ENCODE measurements around the gene NCKAP1. TPM values are rescaled to one million over a fixed set of nuclear protein-coding genes. Genes with fewer than 3 reads are reported as not detected.

The NCKAP1 gene
- total RNA-seq, 4 donors from 2014 or later: 185 to 345 (median 292) TPM

- Histone ChIP-seq H3K4me3 (no peak overlapping the region), H3K4me1 (no peaks in the 10 kb centered on the region), H3K27ac (no peak overlapping the region), H3K9me3 (no peaks in the 10 kb centered on the region), H3K27me3 (no peaks in the 10 kb centered on the region), H3K36me3 (peaks cover 0 to 86% of the 10 kb centered on the region in 2 donors)
- ATAC-seq: no peak
- no peak for TF ChIP-seq EP300 (IDR thresholded peaks at IDR 0.05)
Observed at GRCh38 chr2:182954789-182955188, 83.5 kb downstream of the NCKAP1 start.

- WGBS, 2 donors (ENCODE audit: low coverage in 1 of 2): 92 to 94% methylated on average over 6 of the region's 6 CpGs
- no peak for TF ChIP-seq POLR2AphosphoS5 (IDR thresholded peaks at IDR 0.05)
- TF ChIP-seq EP300 (IDR thresholded peaks at IDR 0.05): no peak
- TF ChIP-seq CTCF (IDR thresholded peaks at IDR 0.05): no peak
- TF ChIP-seq POLR2A (IDR thresholded peaks at IDR 0.05): no peak
- no peak overlapping the region for H3K27ac ChIP-seq
- no peak overlapping the region for H3K4me3 ChIP-seq
- H3K27me3 ChIP-seq: no peaks in the 10 kb centered on the region
- H3K9me3 ChIP-seq: no peaks in the 10 kb centered on the region
- H3K36me3 ChIP-seq: peaks cover 0 to 78% of the 10 kb centered on the region in 2 donors
- no peaks in the 10 kb centered on the region for H3K4me1 ChIP-seq
- ATAC-seq: no peak
Observed at GRCh38 chr2:182952741-182953450, 85.4 kb downstream of the NCKAP1 start.

DNA sequence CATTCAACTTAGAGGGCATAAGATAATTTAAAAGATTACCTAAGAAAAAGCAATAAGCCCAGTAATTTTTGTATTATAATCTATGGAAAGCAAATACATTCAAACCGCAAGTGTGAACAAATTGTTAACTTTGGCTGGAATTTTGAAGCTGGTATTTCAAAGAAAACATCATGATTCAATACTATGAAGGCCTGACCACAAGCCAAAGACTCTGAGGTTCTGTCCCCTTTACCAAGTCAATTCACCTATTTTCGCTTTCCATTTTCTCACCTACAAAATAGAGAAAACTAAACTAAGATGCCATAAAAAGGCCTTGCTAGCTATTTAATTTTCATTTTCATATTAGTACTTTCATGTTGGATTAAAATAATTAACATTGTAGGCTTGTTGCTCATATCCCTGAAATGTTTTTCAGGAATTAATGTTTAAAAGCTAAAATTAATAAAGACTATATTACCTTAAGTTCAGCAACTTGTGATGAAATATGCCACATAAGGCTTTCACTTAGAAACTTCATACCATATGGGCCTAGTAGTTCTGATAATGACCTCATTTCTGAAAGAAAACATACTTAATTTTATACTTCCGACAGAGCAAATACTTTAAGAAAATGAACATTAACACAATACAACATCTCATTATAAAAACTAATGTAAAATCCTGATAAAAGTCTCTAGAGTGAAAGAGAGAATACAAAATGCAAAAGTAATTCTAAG lies 86.2 kb downstream of the NCKAP1 start:
- ATAC-seq: no peak
- 79 to 94% methylated on average over 3 of the region's 3 CpGs for WGBS, 2 donors (ENCODE audit: low coverage in 1 of 2)
- no peaks in the 10 kb centered on the region for H3K9me3 ChIP-seq
- H3K4me1 ChIP-seq: peaks cover 0 to 5% (median 0%) of the 10 kb centered on the region in 3 donors
- H3K27ac ChIP-seq: no peak overlapping the region
- H3K4me3 ChIP-seq: no peak overlapping the region
- no peaks in the 10 kb centered on the region for H3K27me3 ChIP-seq
- TF ChIP-seq EP300 (IDR thresholded peaks at IDR 0.05): no peak
- no peak for TF ChIP-seq POLR2A (IDR thresholded peaks at IDR 0.05)
- TF ChIP-seq CTCF (IDR thresholded peaks at IDR 0.05): no peak
- no peak for TF ChIP-seq POLR2AphosphoS5 (IDR thresholded peaks at IDR 0.05)
- peaks cover 0 to 74% of the 10 kb centered on the region in 2 donors for H3K36me3 ChIP-seq

GRCh38 chr2:182950546-182950945 lies 87.7 kb downstream of the NCKAP1 start:
- no peak for ATAC-seq
- H3K4me3 ChIP-seq: no peak overlapping the region
- H3K36me3 ChIP-seq: peaks cover 0 to 71% of the 10 kb centered on the region in 2 donors
- 100% methylated on average over 2 to 3 of the region's 3 CpGs for WGBS, 2 donors (ENCODE audit: low coverage in 1 of 2)
- TF ChIP-seq EP300 (IDR thresholded peaks at IDR 0.05): no peak
- TF ChIP-seq POLR2AphosphoS5 (IDR thresholded peaks at IDR 0.05): no peak
- TF ChIP-seq CTCF (IDR thresholded peaks at IDR 0.05): no peak
- no peak for TF ChIP-seq POLR2A (IDR thresholded peaks at IDR 0.05)
- no peaks in the 10 kb centered on the region for H3K27me3 ChIP-seq
- no peak overlapping the region for H3K27ac ChIP-seq
- no peaks in the 10 kb centered on the region for H3K9me3 ChIP-seq
- peaks cover 0 to 12% (median 0%) of the 10 kb centered on the region in 3 donors for H3K4me1 ChIP-seq

GRCh38 chr2:182949572-182950189 lies 88.6 kb downstream of the NCKAP1 start:
- ATAC-seq: no peak
- no peak overlapping the region for H3K4me3 ChIP-seq
- TF ChIP-seq CTCF (IDR thresholded peaks at IDR 0.05) (no peak), EP300 (IDR thresholded peaks at IDR 0.05) (no peak), POLR2AphosphoS5 (IDR thresholded peaks at IDR 0.05) (no peak), POLR2A (IDR thresholded peaks at IDR 0.05) (no peak)

More at GRCh38 chr2:182949572-182950189, 88.6 kb downstream of the NCKAP1 start:
- no peak overlapping the region for H3K27ac ChIP-seq
- peaks cover 0 to 12% (median 0%) of the 10 kb centered on the region in 3 donors for H3K4me1 ChIP-seq
- no peaks in the 10 kb centered on the region for H3K9me3 ChIP-seq
- H3K27me3 ChIP-seq: no peaks in the 10 kb centered on the region
- WGBS, 2 donors (ENCODE audit: low coverage in 1 of 2): 89 to 94% methylated on average over 3 to 5 of the region's 5 CpGs
- peaks cover 0 to 74% of the 10 kb centered on the region in 2 donors for H3K36me3 ChIP-seq

Data from gastroesophageal sphincter (tissue), 4 donors.